HG02943 (cell line): Measurements from ENCODE around the gene ATG2B.

Source experiments
- ATAC-seq: cut with Tn5 transposase; IDR thresholded peaks from one replicate; pipeline ENCODE4 v1.9.1; 2021; ENCODE audit warnings: mild to moderate bottlenecking, low read depth, moderate library complexity; ENCODE audit not compliant: unreplicated experiment

ATG2B gene

DNA sequence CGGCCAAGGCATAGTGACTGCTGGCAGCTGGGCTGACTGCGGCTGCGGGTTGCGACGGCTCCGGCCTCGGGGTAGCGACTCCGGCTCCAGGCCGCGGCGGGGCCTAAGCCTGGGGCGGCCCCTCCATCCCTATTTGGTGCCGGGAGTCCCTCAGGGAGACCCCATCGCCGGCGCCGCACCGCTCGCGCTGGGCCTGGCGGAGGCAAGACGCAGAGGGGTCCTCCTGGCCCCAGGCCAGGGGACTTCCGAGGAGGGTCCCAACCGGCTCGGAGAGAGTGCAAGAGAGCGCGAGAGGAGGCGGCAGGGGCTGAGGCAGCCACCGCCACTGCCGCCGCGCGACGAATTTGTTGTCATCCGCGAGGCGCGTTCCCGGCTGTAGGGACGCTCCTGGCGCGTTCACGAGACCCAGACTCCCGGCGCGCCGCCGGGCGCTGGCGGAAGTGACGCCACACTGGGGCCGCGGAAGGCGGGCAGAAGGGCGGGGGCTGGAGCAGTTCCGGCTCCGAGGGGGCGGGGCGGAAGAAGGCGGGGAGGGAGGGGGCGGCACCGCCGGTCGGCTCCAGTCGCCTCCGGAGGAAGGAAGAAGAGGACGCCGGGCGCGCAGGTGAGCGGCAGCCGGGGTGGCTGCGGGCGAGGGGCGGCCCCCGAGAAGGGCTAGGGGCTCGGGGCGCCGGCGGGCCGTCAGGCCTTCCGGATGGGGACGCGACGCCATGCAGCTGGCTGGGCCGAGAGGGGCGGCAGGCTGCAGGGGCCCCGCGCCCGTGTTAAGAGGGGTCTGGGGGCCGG is at the start of gene ATG2B, which contains the start of gene GSKIP:
Gene ATG2B, minus strand, starts transcription at position 377 of the 786 bp plus-strand sequence. Its CDS starts 365 bp downstream, at position 12.
Gene GSKIP, plus strand, starts transcription at position 562 of the 786 bp plus-strand sequence. CDS start 18,722 bp downstream, outside the sequence.
- peak; percentile 54 for ATAC-seq

GRCh38 chr14:96410119-96410518 is 47.0 kb upstream of the ATG2B start:
- no peak for ATAC-seq

DNA sequence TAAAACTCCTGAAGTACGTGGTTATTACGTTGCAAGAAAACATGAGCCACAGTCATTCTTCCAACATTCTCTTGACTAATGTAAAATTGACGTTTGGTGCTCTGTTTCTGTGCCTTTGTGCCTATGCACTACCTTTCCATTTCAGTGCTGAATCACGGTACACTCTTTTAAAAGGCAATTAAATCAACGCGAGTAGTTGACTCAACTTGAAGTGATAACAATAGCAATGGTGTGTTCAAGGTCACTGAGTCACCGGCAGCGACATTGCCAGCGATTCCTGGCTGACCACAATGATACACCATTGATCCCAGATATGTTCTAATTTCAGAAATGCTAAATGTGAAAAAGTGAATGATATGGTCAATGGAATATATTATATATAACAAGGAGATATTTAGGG is 46.6 kb upstream of the ATG2B start:
- ATAC-seq = no peak

- ATAC-seq = no peak
Observed at GRCh38 chr14:96408608-96409007, 45.5 kb upstream of the ATG2B start.

DNA sequence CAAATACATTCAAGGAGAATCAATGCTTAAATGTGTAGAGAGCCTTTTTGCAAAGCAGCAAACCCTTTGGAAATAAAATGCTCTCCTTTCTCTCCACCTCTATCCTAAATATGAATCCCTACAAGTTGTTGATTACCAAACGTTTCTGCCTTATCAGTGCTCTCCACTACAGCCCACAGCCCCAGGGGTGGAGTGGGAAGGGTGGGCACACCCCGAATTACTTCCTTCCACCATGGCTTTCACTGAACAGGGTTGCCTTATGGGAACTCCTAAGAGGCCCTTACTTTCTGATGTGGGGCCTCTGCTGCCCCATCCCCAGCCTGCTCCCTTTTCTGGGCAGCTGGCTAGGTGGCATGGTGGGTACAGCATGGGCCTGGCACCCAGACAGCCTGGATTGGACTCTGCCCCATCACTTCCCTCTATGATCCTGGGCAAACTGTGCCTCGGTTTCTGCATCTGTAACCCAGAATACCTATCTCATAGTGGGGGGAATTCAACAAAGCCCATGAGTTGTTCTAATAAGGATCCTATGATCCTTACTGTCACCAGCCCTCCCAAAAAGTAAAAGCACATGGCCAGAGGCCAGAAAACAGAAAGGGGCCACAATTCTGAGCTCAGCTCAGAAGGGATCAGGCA is 44.9 kb upstream of the ATG2B start:
- ATAC-seq = no peak

GRCh38 chr14:96405677-96406076 is 42.5 kb upstream of the ATG2B start:
- ATAC-seq = no peak

DNA sequence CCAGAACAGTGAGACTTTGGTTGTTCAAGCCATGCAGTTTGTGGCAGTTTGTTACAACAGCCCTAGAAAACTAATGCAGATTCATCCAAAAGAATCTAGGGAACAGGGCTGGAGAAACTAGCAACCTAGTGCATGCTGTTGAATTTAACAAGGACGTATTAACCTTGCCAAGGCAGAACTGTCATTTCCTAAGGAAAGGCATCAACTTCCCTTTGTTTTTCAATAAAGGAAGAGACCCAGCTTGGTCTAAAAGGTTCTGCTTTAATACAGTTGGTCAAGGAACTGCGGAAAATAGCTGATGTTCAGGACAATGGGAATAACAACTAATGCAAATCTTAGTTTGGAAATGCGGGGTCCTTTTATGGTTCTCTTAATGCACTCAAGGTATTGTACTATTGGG is 40.3 kb upstream of the ATG2B start:
- ATAC-seq = no peak

- no peak for ATAC-seq
Observed at GRCh38 chr14:96400495-96400894, 37.4 kb upstream of the ATG2B start.

- no peak for ATAC-seq
Observed at GRCh38 chr14:96399405-96399804, 36.3 kb upstream of the ATG2B start.

- no peak for ATAC-seq
Observed at GRCh38 chr14:96398921-96399320, 35.8 kb upstream of the ATG2B start.

DNA sequence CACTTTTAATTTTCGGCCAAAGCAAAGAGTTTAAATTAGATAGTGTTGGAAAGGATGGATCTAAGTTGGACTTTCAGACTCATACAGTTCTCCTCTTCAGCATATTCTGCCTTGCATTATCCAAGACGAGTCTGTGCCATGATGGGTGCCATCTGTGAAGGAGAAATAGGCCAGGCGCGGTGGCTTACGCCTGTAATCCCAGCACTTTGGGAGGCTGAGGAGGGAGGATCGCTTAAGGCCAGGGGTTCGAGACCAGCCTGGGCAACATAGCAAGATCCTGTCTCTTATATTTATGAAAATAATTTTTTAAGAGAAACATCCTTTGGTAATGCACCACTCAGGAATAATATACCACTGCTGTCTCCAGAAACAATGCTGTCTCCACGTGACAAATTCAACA is 35.3 kb upstream of the ATG2B start:
- ATAC-seq = no peak

- ATAC-seq = no peak
Observed at GRCh38 chr14:96394047-96394815, 31.1 kb upstream of the ATG2B start.

DNA sequence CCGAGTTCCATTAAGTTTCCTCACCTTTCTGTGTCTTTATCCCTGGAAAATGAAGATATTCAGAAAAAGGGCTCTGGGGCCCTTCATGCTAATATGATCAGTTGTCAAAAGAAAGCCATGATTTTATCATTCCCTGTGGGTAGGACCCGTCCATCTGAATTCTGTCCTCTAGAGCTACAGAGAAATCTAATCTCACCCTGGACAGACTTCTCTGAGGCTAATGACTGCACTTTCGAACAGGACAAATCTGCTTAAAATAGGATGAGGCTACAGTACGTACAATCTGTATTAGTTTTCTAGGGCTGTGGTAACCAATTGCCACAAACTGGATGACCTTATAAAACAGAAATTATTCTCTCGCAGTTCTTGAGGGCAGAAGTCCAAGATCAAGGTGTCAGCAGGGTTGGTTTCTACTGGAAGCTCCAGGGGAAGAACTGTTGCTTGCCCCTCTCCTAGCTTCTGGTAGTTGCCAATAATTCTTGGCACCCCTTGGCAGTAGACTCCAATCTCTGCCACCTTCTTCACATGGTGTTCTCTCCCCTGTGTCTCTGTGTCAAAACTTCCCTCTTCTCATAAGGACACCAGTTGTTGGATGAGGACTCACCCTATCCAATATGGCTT is 30.0 kb upstream of the ATG2B start:
- ATAC-seq = no peak

DNA sequence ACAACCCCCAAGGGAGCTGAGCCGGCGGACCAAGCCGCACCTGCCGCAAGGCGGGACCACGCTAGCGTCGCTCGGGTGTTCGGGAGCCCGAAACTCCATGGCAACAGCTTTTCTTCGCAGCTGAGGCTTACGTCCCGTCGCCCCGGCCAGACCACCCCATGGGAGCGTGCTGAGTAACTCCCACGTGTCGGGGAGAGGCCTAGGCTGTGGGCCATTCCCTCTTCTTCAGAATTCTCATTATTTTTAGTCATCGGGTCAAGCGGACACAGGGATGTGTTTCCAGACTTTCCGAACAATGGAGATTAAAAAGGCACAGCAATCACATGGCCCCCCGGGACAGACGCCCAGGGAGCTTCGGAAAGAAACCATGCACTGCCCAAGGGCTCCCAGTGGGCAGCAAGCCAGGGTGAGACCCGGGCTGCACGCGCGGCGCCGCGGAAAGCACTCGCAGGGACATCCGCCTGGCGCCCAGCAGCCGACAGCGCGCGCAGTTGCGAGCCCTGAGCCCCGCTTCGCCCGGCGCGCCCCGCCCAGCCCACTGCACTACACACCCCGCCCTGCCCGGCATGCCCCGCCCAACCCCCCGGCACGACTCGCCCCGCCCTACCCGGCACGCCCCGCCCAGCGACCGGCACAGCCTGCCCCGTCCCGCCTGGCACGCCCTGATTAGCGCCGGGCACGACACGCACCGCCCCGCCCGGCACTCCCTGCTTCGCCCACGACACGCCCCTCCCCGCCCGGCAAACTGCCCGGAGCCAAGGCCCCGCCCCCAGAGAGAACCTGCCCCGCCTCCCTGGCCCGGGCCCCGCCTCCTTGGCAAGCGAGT is 28.4 kb upstream of the ATG2B start:
- peak; percentile 91 for ATAC-seq

GRCh38 chr14:96390965-96391292 is 27.8 kb upstream of the ATG2B start:
- no peak for ATAC-seq

- no peak for ATAC-seq
Observed at GRCh38 chr14:96385385-96385784, 22.2 kb upstream of the ATG2B start.

GRCh38 chr14:96384740-96385139 is 21.6 kb upstream of the ATG2B start:
- no peak for ATAC-seq

- no peak for ATAC-seq
Observed at GRCh38 chr14:96384053-96384452, 20.9 kb upstream of the ATG2B start.

DNA sequence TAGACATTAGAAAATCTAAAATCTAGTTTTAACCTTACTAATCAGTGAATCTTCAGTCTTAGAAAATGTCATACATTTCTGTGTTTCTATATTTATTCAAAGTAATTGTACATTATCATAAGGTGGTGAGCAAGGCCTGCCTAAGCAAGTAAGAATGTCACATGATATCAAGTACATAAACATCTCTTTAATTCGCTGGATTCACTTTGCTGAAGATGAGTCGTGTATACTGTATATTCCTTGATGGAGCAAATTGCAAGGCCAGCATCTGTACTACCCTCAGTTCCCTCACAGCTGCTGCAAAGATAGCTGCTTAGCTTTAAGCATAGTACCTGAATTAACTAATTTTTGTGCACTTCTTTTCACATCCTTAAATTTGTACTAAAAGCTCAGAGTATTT is 20.3 kb upstream of the ATG2B start:
- no peak for ATAC-seq

GRCh38 chr14:96380735-96381134 is 17.6 kb upstream of the ATG2B start:
- ATAC-seq = peak; percentile 94
